DMS 273 treated with DMSO at 0.1 percent for 48 hours (cell line): ENCODE measurements around the gene LMAN2.
"Not testable (repeated sequence)": the region's sequence is repeated elsewhere in the genome, so short reads cannot be mapped to it uniquely, and the experiment has no call there.

Source experiments
- DNase-seq: peaks from one replicate; lab custom pipeline; 2025; lab: John Stamatoyannopoulos, UW

Gene LMAN2

GRCh38 chr5:177306674-177307543, 44.6 kb downstream of the LMAN2 start:
- DNase-seq, result no peak

GRCh38 chr5:177306103-177306640, 45.3 kb downstream of the LMAN2 start:
- DNase-seq, result not testable (repeated sequence)

- no peak for DNase-seq
Observed at GRCh38 chr5:177304392-177305119, 46.9 kb downstream of the LMAN2 start.

GRCh38 chr5:177303925-177304391, 47.5 kb downstream of the LMAN2 start:
- no peak for DNase-seq

- DNase-seq, result peak; percentile 37
Observed at GRCh38 chr5:177303121-177303924, 48.1 kb downstream of the LMAN2 start, which contains the start of the genes PRELID1 and RAB24. TSS of gene PRELID1 (plus strand) at chr5:177303799. CDS start at chr5:177303986, 187 bp downstream. TSS of gene RAB24 (minus strand) at chr5:177303719. CDS start at chr5:177303288, 431 bp downstream.

- DNase-seq, result no peak
Observed at GRCh38 chr5:177302354-177303110, 48.9 kb downstream of the LMAN2 start.

GRCh38 chr5:177301503-177302165, 49.8 kb downstream of the LMAN2 start:
- no peak for DNase-seq

GRCh38 chr5:177300951-177301350, 50.5 kb downstream of the LMAN2 start:
- DNase-seq, result no peak

- no peak for DNase-seq
Observed at GRCh38 chr5:177300236-177300880, 51.1 kb downstream of the LMAN2 start.

- DNase-seq, result no peak
Observed at GRCh38 chr5:177299697-177300096, 51.8 kb downstream of the LMAN2 start.

- no peak for DNase-seq
Observed at GRCh38 chr5:177297922-177298321, 53.5 kb downstream of the LMAN2 start.

- no peak for DNase-seq
Observed at GRCh38 chr5:177296581-177296980, 54.9 kb downstream of the LMAN2 start.

GRCh38 chr5:177295924-177296323, 55.5 kb downstream of the LMAN2 start:
- DNase-seq, result no peak

- DNase-seq, result no peak
Observed at GRCh38 chr5:177294632-177295031, 56.8 kb downstream of the LMAN2 start.

- DNase-seq, result no peak
Observed at GRCh38 chr5:177293819-177294581, 57.5 kb downstream of the LMAN2 start.

GRCh38 chr5:177291735-177292134, 59.7 kb downstream of the LMAN2 start:
- DNase-seq, result no peak

GRCh38 chr5:177290816-177291596, 60.5 kb downstream of the LMAN2 start:
- no peak for DNase-seq

- DNase-seq, result no peak
Observed at GRCh38 chr5:177288191-177288590, 63.3 kb downstream of the LMAN2 start.
